ENCODE measurements around the gene LENEP.

Gene LENEP

GRCh38 chr1:155034318-155035208 is 41.2 kb downstream of the LENEP start:
- H3K4me3 ChIP-seq (ENCODE audit: extremely low read depth, insufficient read depth, low read length, poor library complexity, severe bottlenecking), result no peak overlapping the region
- WGBS, 2 experiments (ENCODE audit: insufficient coverage in 2 of 2), result 89 to 91% methylated on average over 13 to 17 of the region's 20 CpGs
- no peak overlapping the region for H3K27ac ChIP-seq (ENCODE audit: low read depth, low read length, severe bottlenecking)
- H3K4me1 ChIP-seq (ENCODE audit: control insufficient read depth, insufficient read depth, low read length, poor library complexity, severe bottlenecking), result peaks cover 11% of the 10 kb centered on the region
- H3K36me3 ChIP-seq (ENCODE audit: control insufficient read depth, insufficient read depth, low read length), result no peaks in the 10 kb centered on the region
- no peaks in the 10 kb centered on the region for H3K9me3 ChIP-seq (ENCODE audit: control insufficient read depth, low read length)

GRCh38 chr1:155035936-155036335 is 42.5 kb downstream of the LENEP start:
- Histone ChIP-seq H3K4me3 (ENCODE audit: extremely low read depth, insufficient read depth, low read length, poor library complexity, severe bottlenecking) (no peak overlapping the region), H3K4me1 (ENCODE audit: control insufficient read depth, insufficient read depth, low read length, poor library complexity, severe bottlenecking) (peaks cover 11% of the 10 kb centered on the region), H3K27ac (ENCODE audit: low read depth, low read length, severe bottlenecking) (no peak overlapping the region), H3K36me3 (ENCODE audit: control insufficient read depth, insufficient read depth, low read length) (no peaks in the 10 kb centered on the region), H3K9me3 (ENCODE audit: control insufficient read depth, low read length) (no peaks in the 10 kb centered on the region)
- WGBS, 2 experiments (ENCODE audit: insufficient coverage in 2 of 2), result 100% methylated on average over 1 of the region's 2 CpGs

GRCh38 chr1:155037043-155037442 is 43.7 kb downstream of the LENEP start:
- Histone ChIP-seq H3K36me3 (ENCODE audit: control insufficient read depth, insufficient read depth, low read length) (no peaks in the 10 kb centered on the region), H3K4me1 (ENCODE audit: control insufficient read depth, insufficient read depth, low read length, poor library complexity, severe bottlenecking) (peaks cover 11% of the 10 kb centered on the region), H3K9me3 (ENCODE audit: control insufficient read depth, low read length) (no peaks in the 10 kb centered on the region), H3K4me3 (ENCODE audit: extremely low read depth, insufficient read depth, low read length, poor library complexity, severe bottlenecking) (no peak overlapping the region), H3K27ac (ENCODE audit: low read depth, low read length, severe bottlenecking) (no peak overlapping the region)
- whole genome bisulfite sequencing, 2 experiments (ENCODE audit: insufficient coverage in 2 of 2), result 94 to 97% methylated on average over 3 of the region's 3 CpGs

- Histone ChIP-seq H3K36me3 (ENCODE audit: control insufficient read depth, insufficient read depth, low read length) (no peaks in the 10 kb centered on the region), H3K9me3 (ENCODE audit: control insufficient read depth, low read length) (no peaks in the 10 kb centered on the region), H3K27ac (ENCODE audit: low read depth, low read length, severe bottlenecking) (no peak overlapping the region), H3K4me1 (ENCODE audit: control insufficient read depth, insufficient read depth, low read length, poor library complexity, severe bottlenecking) (peaks cover 11% of the 10 kb centered on the region), H3K4me3 (ENCODE audit: extremely low read depth, insufficient read depth, low read length, poor library complexity, severe bottlenecking) (no peak overlapping the region)
- 93 to 100% methylated on average over 6 of the region's 6 CpGs for WGBS, 2 experiments (ENCODE audit: insufficient coverage in 2 of 2)
These were observed 44.6 kb downstream of the LENEP start for GRCh38 chr1:155037851-155038441.

- no peaks in the 10 kb centered on the region for H3K36me3 ChIP-seq (ENCODE audit: control insufficient read depth, insufficient read depth, low read length)
- H3K27ac ChIP-seq (ENCODE audit: low read depth, low read length, severe bottlenecking), result no peak overlapping the region
- no peak overlapping the region for H3K4me3 ChIP-seq (ENCODE audit: extremely low read depth, insufficient read depth, low read length, poor library complexity, severe bottlenecking)
- H3K4me1 ChIP-seq (ENCODE audit: control insufficient read depth, insufficient read depth, low read length, poor library complexity, severe bottlenecking), result peaks cover 11% of the 10 kb centered on the region
- 80 to 85% methylated on average over 5 to 8 of the region's 8 CpGs for WGBS, 2 experiments (ENCODE audit: insufficient coverage in 2 of 2)
- no peaks in the 10 kb centered on the region for H3K9me3 ChIP-seq (ENCODE audit: control insufficient read depth, low read length)
These were observed 45.4 kb downstream of the LENEP start for GRCh38 chr1:155038602-155039307.

- WGBS, 2 experiments (ENCODE audit: insufficient coverage in 2 of 2), result 80 to 90% methylated on average over 2 of the region's 4 CpGs
These were observed 45.9 kb downstream of the LENEP start for GRCh38 chr1:155039308-155039669.

GRCh38 chr1:155040358-155041093 is 47.1 kb downstream of the LENEP start:
- WGBS, 2 experiments (ENCODE audit: insufficient coverage in 2 of 2), result 95 to 96% methylated on average over 13 to 14 of the region's 14 CpGs
- Histone ChIP-seq H3K36me3 (ENCODE audit: control insufficient read depth, insufficient read depth, low read length) (no peaks in the 10 kb centered on the region), H3K4me3 (ENCODE audit: extremely low read depth, insufficient read depth, low read length, poor library complexity, severe bottlenecking) (no peak overlapping the region), H3K9me3 (ENCODE audit: control insufficient read depth, low read length) (no peaks in the 10 kb centered on the region), H3K4me1 (ENCODE audit: control insufficient read depth, insufficient read depth, low read length, poor library complexity, severe bottlenecking) (peaks cover 20% of the 10 kb centered on the region), H3K27ac (ENCODE audit: low read depth, low read length, severe bottlenecking) (no peak overlapping the region)

More at GRCh38 chr1:155039308-155039669, 45.9 kb downstream of the LENEP start:
- Histone ChIP-seq H3K36me3 (ENCODE audit: control insufficient read depth, insufficient read depth, low read length) (no peaks in the 10 kb centered on the region), H3K4me3 (ENCODE audit: extremely low read depth, insufficient read depth, low read length, poor library complexity, severe bottlenecking) (no peak overlapping the region), H3K9me3 (ENCODE audit: control insufficient read depth, low read length) (no peaks in the 10 kb centered on the region), H3K4me1 (ENCODE audit: control insufficient read depth, insufficient read depth, low read length, poor library complexity, severe bottlenecking) (peaks cover 11% of the 10 kb centered on the region), H3K27ac (ENCODE audit: low read depth, low read length, severe bottlenecking) (no peak overlapping the region)

GRCh38 chr1:155042789-155043188 is 49.4 kb downstream of the LENEP start:
- Histone ChIP-seq H3K36me3 (ENCODE audit: control insufficient read depth, insufficient read depth, low read length) (no peaks in the 10 kb centered on the region), H3K4me3 (ENCODE audit: extremely low read depth, insufficient read depth, low read length, poor library complexity, severe bottlenecking) (no peak overlapping the region), H3K4me1 (ENCODE audit: control insufficient read depth, insufficient read depth, low read length, poor library complexity, severe bottlenecking) (peaks cover 31% of the 10 kb centered on the region), H3K27ac (ENCODE audit: low read depth, low read length, severe bottlenecking) (no peak overlapping the region), H3K9me3 (ENCODE audit: control insufficient read depth, low read length) (no peaks in the 10 kb centered on the region)
- WGBS, 2 experiments (ENCODE audit: insufficient coverage in 2 of 2), result 79 to 91% methylated on average over 4 of the region's 5 CpGs

GRCh38 chr1:155043301-155043702 is 49.9 kb downstream of the LENEP start:
- Histone ChIP-seq H3K9me3 (ENCODE audit: control insufficient read depth, low read length) (no peaks in the 10 kb centered on the region), H3K4me1 (ENCODE audit: control insufficient read depth, insufficient read depth, low read length, poor library complexity, severe bottlenecking) (peaks cover 30% of the 10 kb centered on the region), H3K27ac (ENCODE audit: low read depth, low read length, severe bottlenecking) (no peak overlapping the region), H3K4me3 (ENCODE audit: extremely low read depth, insufficient read depth, low read length, poor library complexity, severe bottlenecking) (no peak overlapping the region), H3K36me3 (ENCODE audit: control insufficient read depth, insufficient read depth, low read length) (no peaks in the 10 kb centered on the region)
- 86 to 91% methylated on average over 7 to 10 of the region's 12 CpGs for WGBS, 2 experiments (ENCODE audit: insufficient coverage in 2 of 2)

- no peak overlapping the region for H3K27ac ChIP-seq (ENCODE audit: low read depth, low read length, severe bottlenecking)
- H3K4me3 ChIP-seq (ENCODE audit: extremely low read depth, insufficient read depth, low read length, poor library complexity, severe bottlenecking), result no peak overlapping the region
- 83 to 100% methylated on average over 2 to 3 of the region's 3 CpGs for WGBS, 2 experiments (ENCODE audit: insufficient coverage in 2 of 2)
- no peaks in the 10 kb centered on the region for H3K36me3 ChIP-seq (ENCODE audit: control insufficient read depth, insufficient read depth, low read length)
- peaks cover 26% of the 10 kb centered on the region for H3K4me1 ChIP-seq (ENCODE audit: control insufficient read depth, insufficient read depth, low read length, poor library complexity, severe bottlenecking)
- H3K9me3 ChIP-seq (ENCODE audit: control insufficient read depth, low read length), result no peaks in the 10 kb centered on the region
These were observed 50.4 kb downstream of the LENEP start for GRCh38 chr1:155043793-155044192.

Measured in mesodermal cell (in vitro differentiated cells).